NCI-H146 treated with DMSO at 0.1 percent for 48 hours (cell line): Measurements from ENCODE around the gene GPR6.

ENCODE experiments used
- DNase-seq: peaks from one replicate; lab custom pipeline; 2025; ENCODE audit not compliant: unreplicated experiment; lab: John Stamatoyannopoulos, UW

GPR6 gene

DNA sequence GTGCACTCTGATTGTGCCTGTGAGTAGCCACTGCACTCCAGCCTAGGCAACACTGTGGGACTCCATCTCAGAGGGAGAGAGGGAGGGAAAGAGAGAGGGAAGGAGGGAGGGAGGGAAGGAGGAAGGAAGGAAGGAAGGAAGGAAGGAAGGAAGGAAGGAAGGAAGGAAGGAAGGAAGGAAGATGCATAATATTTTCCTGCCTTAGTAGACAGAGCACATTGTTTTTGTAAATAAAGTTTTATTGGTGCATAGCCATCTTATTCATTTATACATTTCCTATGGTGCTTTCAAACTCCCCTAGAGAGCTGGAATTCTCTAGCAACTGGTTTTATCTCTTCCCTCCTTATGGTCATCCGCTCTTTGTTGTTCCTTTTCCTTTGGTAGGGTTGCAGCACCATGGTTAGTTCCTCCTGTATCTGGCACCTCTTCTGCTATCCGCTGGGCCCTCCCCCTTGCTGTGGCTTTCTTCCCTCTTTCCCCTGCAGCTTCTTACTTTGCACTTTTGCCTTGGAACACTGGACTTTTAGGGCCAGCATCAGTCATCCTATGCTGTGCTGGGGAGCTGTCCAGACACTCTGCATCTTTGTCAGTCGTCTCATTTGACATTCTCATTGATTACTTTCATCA lies 20.2 kb downstream of the GPR6 start:
- no peak for DNase-seq

DNA sequence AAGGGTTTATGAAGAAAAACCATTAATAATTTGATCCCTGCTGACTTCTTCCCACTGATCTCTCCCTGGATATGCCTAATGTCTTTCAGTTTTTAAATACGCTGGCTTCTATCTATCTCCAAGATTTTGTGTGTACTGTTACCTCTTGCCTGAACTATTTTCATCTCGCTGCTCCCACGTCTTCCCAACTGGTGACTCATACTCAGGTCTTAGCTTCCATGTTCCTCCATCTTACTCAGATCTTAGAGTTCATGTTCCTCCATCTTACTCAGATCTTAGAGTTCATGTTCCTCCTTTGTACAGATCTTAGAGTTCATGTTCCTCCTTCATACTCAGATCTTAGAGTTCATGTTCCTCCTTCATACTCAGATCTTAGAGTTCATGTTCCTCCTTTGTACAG lies 21.6 kb downstream of the GPR6 start:
- no peak for DNase-seq

- DNase-seq = no peak
These were observed 24.6 kb downstream of the GPR6 start for GRCh38 chr6:110002676-110003075.

- DNase-seq = no peak
These were observed 35.3 kb downstream of the GPR6 start for GRCh38 chr6:110013386-110013785.

DNA sequence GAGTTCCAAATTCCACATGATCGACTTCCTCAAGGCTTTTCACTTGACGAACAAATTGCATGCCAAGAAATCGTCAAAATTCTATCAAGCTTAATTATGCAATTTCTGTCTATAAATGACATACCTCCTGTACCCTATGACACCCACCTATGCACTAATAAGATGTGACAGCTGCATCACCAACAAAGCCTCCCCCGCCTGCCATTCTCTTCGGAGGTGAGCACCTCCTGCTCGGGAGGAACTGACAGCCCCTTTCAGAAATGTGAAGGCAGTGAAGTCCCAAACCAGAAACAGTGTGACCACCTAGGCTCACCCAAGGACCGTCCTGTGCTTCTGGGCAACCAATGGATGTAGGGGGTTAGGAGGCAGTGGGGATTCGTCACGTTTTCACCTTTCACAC lies 37.1 kb downstream of the GPR6 start:
- no peak for DNase-seq

DNA sequence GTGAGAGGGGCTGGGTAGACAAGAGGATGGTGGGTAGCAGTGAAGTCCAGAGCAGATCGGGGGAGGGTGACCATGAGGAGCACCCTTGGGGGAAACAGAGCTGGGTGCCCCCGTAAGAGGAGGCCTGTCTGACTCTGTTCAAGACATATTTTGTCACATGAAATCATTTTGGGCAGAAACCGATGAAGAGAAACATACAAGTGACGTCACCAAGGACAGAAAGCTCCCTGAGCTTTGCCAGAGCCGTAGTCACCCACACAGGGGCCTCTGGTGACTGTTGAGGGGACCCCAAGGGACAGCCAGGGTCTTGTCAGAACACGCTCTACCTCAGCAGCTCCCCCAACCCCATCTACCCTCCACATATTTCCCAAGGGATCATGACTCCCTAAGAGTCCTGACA lies 39.2 kb downstream of the GPR6 start:
- no peak for DNase-seq

DNA sequence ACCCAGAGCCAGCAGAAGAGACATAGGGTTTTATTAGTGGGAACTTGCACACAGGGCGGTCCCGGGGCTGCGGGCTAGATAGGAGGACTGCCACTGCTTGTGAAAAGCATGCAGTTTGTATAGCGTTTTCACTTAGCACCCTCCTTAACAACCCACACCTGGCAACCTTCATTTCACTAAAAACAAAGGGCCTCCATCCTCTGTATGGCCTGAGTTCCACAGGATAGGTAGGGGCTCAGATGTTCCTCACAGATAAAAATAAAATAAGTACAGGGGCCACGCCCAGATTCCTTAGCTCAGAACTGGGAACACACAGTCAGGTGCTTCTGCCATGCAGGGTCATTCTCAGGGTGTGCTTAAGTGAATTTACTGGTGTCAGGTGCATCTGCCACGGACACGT lies 39.8 kb downstream of the GPR6 start:
- no peak for DNase-seq

DNA sequence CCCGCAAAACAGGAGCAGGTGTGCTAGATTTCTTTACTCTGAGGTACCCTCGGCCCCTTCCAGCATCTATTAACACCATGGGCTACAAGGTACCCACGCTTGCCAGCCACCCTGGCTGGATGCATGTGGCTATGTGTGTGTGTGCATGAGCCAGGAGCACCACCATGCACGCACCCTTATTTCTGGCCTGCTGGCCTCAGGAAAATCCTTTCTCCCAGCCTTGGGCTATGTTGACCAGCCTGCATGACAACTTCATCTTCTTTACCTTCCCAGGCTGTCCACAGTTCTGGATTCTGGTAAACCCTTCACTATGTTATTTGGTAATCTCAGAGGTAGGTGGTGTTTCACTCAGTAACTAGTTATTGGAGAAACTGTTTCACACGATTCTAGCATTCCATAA lies 40.4 kb downstream of the GPR6 start:
- DNase-seq = no peak

- DNase-seq = no peak
These were observed 42.8 kb downstream of the GPR6 start for GRCh38 chr6:110020888-110021287.

- DNase-seq = no peak
These were observed 51.0 kb downstream of the GPR6 start for GRCh38 chr6:110029144-110029543.
